ENCODE results near the gene ZNF117. TPM values are rescaled to one million over a fixed set of nuclear protein-coding genes. Genes with fewer than 3 reads are reported as not detected.
A peak's percentile ranks its signal among the peaks of the same experiment; 100 is the strongest.

ZNF117 gene
- total and polyA plus RNA-seq, 9 of the 15 experiments (the other 6 are each of a cell fraction or from before 2014, with no cell fraction given) = 2.5 to 18.9 (median 14.1) TPM

DNA sequence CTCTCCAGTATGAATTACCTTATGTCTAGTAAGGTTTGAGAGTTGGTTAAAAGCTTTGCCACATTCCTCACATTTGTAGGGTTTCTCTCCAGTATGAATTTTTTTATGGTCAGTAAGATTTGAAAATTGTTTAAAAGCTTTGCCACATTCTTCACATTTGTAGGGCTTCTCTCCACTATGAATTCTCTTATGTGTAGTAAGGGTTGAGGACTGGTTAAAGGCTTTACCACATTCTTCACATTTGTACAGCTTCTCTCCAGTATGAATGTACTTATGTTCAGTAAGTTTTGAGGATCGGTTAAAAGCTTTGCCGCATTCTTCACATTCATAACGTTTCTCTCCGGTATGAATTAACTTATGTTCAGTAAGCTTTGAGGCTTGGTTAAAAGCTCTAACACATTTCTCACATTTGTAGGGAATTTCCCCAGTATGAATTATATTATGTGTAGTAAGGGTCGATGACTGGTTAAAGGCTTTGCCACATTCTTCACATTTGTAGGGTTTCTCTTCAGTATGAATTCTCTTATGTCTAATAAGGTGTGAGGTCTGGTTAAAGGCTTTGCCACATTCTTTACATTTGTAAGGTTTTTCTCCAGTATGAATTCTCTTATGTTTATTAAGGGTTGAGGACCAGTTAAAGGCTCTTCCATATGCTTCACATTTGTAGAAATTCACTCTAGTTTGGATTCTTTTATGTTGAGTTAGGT, 12.2 kb downstream of the ZNF117 start (continued):
- TF ChIP-seq, protein P1, sequence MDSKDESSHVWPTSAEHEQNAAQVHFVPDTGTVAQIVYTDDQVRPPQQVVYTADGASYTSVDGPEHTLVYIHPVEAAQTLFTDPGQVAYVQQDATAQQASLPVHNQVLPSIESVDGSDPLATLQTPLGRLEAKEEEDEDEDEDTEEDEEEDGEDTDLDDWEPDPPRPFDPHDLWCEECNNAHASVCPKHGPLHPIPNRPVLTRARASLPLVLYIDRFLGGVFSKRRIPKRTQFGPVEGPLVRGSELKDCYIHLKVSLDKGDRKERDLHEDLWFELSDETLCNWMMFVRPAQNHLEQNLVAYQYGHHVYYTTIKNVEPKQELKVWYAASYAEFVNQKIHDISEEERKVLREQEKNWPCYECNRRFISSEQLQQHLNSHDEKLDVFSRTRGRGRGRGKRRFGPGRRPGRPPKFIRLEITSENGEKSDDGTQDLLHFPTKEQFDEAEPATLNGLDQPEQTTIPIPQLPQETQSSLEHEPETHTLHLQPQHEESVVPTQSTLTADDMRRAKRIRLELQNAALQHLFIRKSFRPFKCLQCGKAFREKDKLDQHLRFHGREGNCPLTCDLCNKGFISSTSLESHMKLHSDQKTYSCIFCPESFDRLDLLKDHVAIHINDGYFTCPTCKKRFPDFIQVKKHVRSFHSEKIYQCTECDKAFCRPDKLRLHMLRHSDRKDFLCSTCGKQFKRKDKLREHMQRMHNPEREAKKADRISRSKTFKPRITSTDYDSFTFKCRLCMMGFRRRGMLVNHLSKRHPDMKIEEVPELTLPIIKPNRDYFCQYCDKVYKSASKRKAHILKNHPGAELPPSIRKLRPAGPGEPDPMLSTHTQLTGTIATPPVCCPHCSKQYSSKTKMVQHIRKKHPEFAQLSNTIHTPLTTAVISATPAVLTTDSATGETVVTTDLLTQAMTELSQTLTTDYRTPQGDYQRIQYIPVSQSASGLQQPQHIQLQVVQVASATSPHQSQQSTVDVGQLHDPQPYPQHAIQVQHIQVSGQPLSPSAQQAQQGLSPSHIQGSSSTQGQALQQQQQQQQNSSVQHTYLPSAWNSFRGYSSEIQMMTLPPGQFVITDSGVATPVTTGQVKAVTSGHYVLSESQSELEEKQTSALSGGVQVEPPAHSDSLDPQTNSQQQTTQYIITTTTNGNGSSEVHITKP (IDR thresholded peaks at IDR 0.05; ENCODE audit: partially characterized antibody) = no peak
- TF ChIP-seq TRIM28 (IDR thresholded peaks at IDR 0.05) (peak; percentile 67), EZH2 (IDR thresholded peaks at IDR 0.05; ENCODE audit: borderline replicate concordance, low read depth, low read length) (no peak), ZEB2 (IDR thresholded peaks at IDR 0.05) (no peak), TRIM24 (IDR thresholded peaks at IDR 0.05) (peak in 1 of 2 experiments; percentile 57; a peak in 2 of 4 replicates)

DNA sequence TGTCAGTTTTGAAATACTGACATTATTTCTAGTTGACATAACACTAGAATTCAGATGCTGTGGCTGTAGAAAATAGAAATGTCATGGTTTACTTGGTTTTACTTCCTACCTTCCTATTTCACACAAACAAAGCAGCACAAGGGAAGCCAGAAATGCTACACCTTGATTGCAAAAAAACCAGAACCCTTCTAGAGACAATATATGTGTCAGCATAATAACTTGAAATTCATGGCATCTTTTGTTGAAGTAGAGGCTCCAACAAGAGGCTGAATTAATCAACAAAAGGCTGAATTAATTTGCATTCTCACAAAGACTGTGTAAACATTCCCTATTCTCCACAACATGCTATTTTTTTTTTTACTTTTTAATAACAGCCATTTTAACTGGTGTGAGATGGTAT, 25.2 kb downstream of the ZNF117 start:
- Histone ChIP-seq H3K4me2 (ENCODE audit: insufficient read depth, low read length) (no peak overlapping the region), H3K4me1 (replicated peaks in 1 of 2; ENCODE audit: control insufficient read depth in 2 of 2, insufficient read depth in 2 of 2, low read length in 2 of 2) (no peaks in the 10 kb centered on the region), H4K20me1 (replicated peaks; ENCODE audit: control insufficient read depth, insufficient read depth, low read length) (no peaks in the 10 kb centered on the region), H3K79me2 (ENCODE audit: control insufficient read depth, insufficient read depth, low read length) (no peaks in the 10 kb centered on the region), H3K27ac (ENCODE audit: extremely low read depth, low read depth, low read length) (no peak overlapping the region), H3K9ac (ENCODE audit: insufficient read depth in 1 of 2, low read depth in 2 of 2, low read length in 2 of 2) (no peak overlapping the region), H3K9me1 (ENCODE audit: control insufficient read depth, insufficient read depth, low read length) (no peaks in the 10 kb centered on the region), H3K36me3 (ENCODE audit: control insufficient read depth, insufficient read depth, low read length) (no peaks in the 10 kb centered on the region), H3K27me3 (ENCODE audit: control insufficient read depth in 2 of 2, insufficient read depth in 2 of 2, low read length in 2 of 2) (no peaks in the 10 kb centered on the region), H3K9me3 (replicated peaks; ENCODE audit: control insufficient read depth, insufficient read depth, low read depth, low read length) (peaks cover 4% of the 10 kb centered on the region; the same call in 1 of the 2 replicates), H2AFZ (ENCODE audit: low read depth, low read length) (no peak overlapping the region), H3K4me3 (no peak overlapping the region)
- DNase-seq (ENCODE audit: extremely low read depth in 1 of 4, low spot score in 3 of 4) (no peak), FAIRE-seq (no peak), ATAC-seq (no peak)
- intact Hi-C loops (cut with micrococcal nuclease) = no loop called here
- in situ Hi-C loops (cut with MboI) = no loop called here
- ChIA-PET CTCF (ENCODE audit: low intra/inter-chr PET ratio) (no interaction called here), POLR2A (no interaction called here)
- BruUV-seq (replicated peaks) = no TSS peak
- peak; percentile 63; the same call in 1 of the 2 replicates for TF ChIP-seq ZNF316 (IDR thresholded peaks at IDR 0.05)
- no peak for TF ChIP-seq MXI1 (IDR thresholded peaks at IDR 0.05; ENCODE audit: low read depth, low read length)
- no peak for TF ChIP-seq ZNF217 (CRISPR knock-in tag; IDR thresholded peaks at IDR 0.05)
- peak; percentile 28; the same call in 1 of the 2 replicates for TF ChIP-seq MAFF (IDR thresholded peaks at IDR 0.05; ENCODE audit: low read length)
- no peak for TF ChIP-seq ILK (tag; IDR thresholded peaks at IDR 0.05; ENCODE audit: borderline replicate concordance, low read depth)
- no peak for TF ChIP-seq KLF10 (CRISPR knock-in tag; IDR thresholded peaks at IDR 0.05)
- no peak for TF ChIP-seq ZNF274 (IDR thresholded peaks at IDR 0.05; ENCODE audit: borderline replicate concordance, low read depth, low read length)
- no peak for TF ChIP-seq ZNF436 (CRISPR knock-in tag; IDR thresholded peaks at IDR 0.05)
- TF ChIP-seq ZNF24 (IDR thresholded peaks at IDR 0.05) = no peak

All from K562 (cell line).